Gastrocnemius medialis (tissue), 4 donors: Measurements from ENCODE around the gene FRMPD4. TPM values are rescaled to one million over a fixed set of nuclear protein-coding genes. Genes with fewer than 3 reads are reported as not detected.

Experiments used
- ATAC-seq, 2 donors: fragments of 150-250 bp; one replicate each; pipeline ENCODE4 v1.9.1; 2016
- DNase-seq, 2 donors: peaks; one replicate each; pipeline ENCODE4 v3.0.0-alpha.2; 2019
- H3K27ac ChIP-seq, 4 donors: fragments of 200-600 bp; sonication (generic); 1 replicate in 1 of 4; 2 replicates in 3 of 4; pipeline ENCODE4 v1.5.1; 2016 to 2018; ENCODE audit warnings: mild to moderate bottlenecking in 2 of 4, moderate library complexity in 1 of 4
- H3K27me3 ChIP-seq, 3 donors: fragments of 200-600 bp; sonication (generic) in 2 of 3; 1 replicate in 1 of 3; 2 replicates in 2 of 3; pipeline versions ENCODE4 v1.5.1 to v1.6.0; 2016 to 2019; ENCODE audit warnings: mild to moderate bottlenecking in 1 of 3, moderate library complexity in 1 of 3
- H3K36me3 ChIP-seq, 2 donors: fragments of 200-600 bp; sonication (generic) in 1 of 2; one replicate each; pipeline ENCODE4 v1.5.1; 2017 to 2018
- H3K4me1 ChIP-seq, 2 donors: fragments of 200-600 bp; sonication (generic) in 1 of 2; one replicate each; pipeline ENCODE4 v1.5.1; 2016 to 2017; ENCODE audit warnings: mild to moderate bottlenecking in 2 of 2
- H3K4me3 ChIP-seq, 4 donors: fragments of 200-600 bp; sonication (generic) in 3 of 4; 1 replicate in 1 of 4; 2 replicates in 3 of 4; pipeline ENCODE4 v1.5.1; 2016 to 2019; ENCODE audit warnings: mild to moderate bottlenecking in 2 of 4
- H3K9me3 ChIP-seq, 3 donors: fragments of 200-600 bp; sonication (generic) in 2 of 3; 1 replicate in 1 of 3; 2 replicates in 2 of 3; pipeline ENCODE4 v1.5.1; 2016 to 2019
- POLR2A ChIP-seq, 2 donors: fragments of 450-650 bp; IDR thresholded peaks; one replicate each; pipeline ENCODE4 v1.6.1; 2017; ENCODE audit warnings: antibody characterized with exemption in 2 of 2, mild to moderate bottlenecking in 2 of 2, moderate library complexity in 2 of 2
- in situ Hi-C, 4 donors: fragments of 200-750 bp; cut with MboI; loops; one replicate each; pipeline versions ENCODE4 v1.15.0 to v1.8.0; 2017; ENCODE audit warnings: low sequenced_read_pairs in 4 of 4
- intact Hi-C: fragments of 100-400 bp; cut with DNase I; formaldehyde crosslinking; loops from one replicate; pipeline ENCODE4 v1.15.1; 2023; ENCODE audit warnings: low total_unique reads
- total RNA-seq, 4 donors: library from RNA; depleted of rRNA; stranded (reverse); fragments of >200 nt; gene quantifications; one replicate each; pipeline versions ENCODE4 v1.1.0 to v1.2.3, GENCODE V29; 2016
- TF ChIP-seq, protein P1 (sequence below), 5 experiments: fragments of 450-650 bp in 3 of 5; fragments of 200-600 bp in 2 of 5; sonication (generic) in 2 of 5; IDR thresholded peaks in 4 of 5; conservative IDR thresholded peaks in 1 of 5; 1 replicate in 4 of 5; 2 replicates in 1 of 5; pipeline ENCODE4 v1.5.1; 2016 to 2019; ENCODE audit warnings: antibody characterized with exemption in 5 of 5, mild to moderate bottlenecking in 3 of 5, moderate library complexity in 3 of 5

Gene FRMPD4
- total RNA-seq, 4 donors from 2014 or later: 0.02 TPM; not detected in 3

- Histone ChIP-seq H3K36me3 (no peaks in the 10 kb centered on the region), H3K4me1 (no peaks in the 10 kb centered on the region), H3K4me3 (no peak overlapping the region), H3K27me3 (no peaks in the 10 kb centered on the region), H3K27ac (no peak overlapping the region), H3K9me3 (no peaks in the 10 kb centered on the region)
- TF ChIP-seq, protein P1, sequence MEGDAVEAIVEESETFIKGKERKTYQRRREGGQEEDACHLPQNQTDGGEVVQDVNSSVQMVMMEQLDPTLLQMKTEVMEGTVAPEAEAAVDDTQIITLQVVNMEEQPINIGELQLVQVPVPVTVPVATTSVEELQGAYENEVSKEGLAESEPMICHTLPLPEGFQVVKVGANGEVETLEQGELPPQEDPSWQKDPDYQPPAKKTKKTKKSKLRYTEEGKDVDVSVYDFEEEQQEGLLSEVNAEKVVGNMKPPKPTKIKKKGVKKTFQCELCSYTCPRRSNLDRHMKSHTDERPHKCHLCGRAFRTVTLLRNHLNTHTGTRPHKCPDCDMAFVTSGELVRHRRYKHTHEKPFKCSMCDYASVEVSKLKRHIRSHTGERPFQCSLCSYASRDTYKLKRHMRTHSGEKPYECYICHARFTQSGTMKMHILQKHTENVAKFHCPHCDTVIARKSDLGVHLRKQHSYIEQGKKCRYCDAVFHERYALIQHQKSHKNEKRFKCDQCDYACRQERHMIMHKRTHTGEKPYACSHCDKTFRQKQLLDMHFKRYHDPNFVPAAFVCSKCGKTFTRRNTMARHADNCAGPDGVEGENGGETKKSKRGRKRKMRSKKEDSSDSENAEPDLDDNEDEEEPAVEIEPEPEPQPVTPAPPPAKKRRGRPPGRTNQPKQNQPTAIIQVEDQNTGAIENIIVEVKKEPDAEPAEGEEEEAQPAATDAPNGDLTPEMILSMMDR (IDR thresholded peaks at IDR 0.05 in 4 of 5, conservative IDR thresholded peaks at IDR 0.05 in 1 of 5): no peak
- no peak for TF ChIP-seq POLR2A (IDR thresholded peaks at IDR 0.05)
- ATAC-seq (no peak), DNase-seq (no peak)
- in situ Hi-C loops (no loop called here), intact Hi-C loops (no loop called here)
These were observed 96.5 kb downstream of the FRMPD4 start for GRCh38 chrX:12234534-12235329.

- Histone ChIP-seq H3K27me3 (no peaks in the 10 kb centered on the region), H3K27ac (no peak overlapping the region), H3K36me3 (no peaks in the 10 kb centered on the region), H3K4me3 (no peak overlapping the region), H3K4me1 (no peaks in the 10 kb centered on the region), H3K9me3 (no peaks in the 10 kb centered on the region)
- TF ChIP-seq POLR2A (IDR thresholded peaks at IDR 0.05): no peak
- TF ChIP-seq, protein P1 (IDR thresholded peaks at IDR 0.05 in 4 of 5, conservative IDR thresholded peaks at IDR 0.05 in 1 of 5): no peak
- no peak for DNase-seq
- no peak for ATAC-seq
- in situ Hi-C loops (no loop called here), intact Hi-C loops (no loop called here)
These were observed 97.9 kb downstream of the FRMPD4 start for GRCh38 chrX:12236156-12236555.

- DNase-seq (no peak), ATAC-seq (no peak)
- TF ChIP-seq POLR2A (IDR thresholded peaks at IDR 0.05): no peak
- TF ChIP-seq, protein P1 (IDR thresholded peaks at IDR 0.05 in 4 of 5, conservative IDR thresholded peaks at IDR 0.05 in 1 of 5): no peak
- no peaks in the 10 kb centered on the region for H3K4me1 ChIP-seq
- in situ Hi-C loops (no loop called here), intact Hi-C loops (no loop called here)
- no peaks in the 10 kb centered on the region for H3K27me3 ChIP-seq
- H3K9me3 ChIP-seq: no peaks in the 10 kb centered on the region
- no peak overlapping the region for H3K4me3 ChIP-seq
- no peaks in the 10 kb centered on the region for H3K36me3 ChIP-seq
- H3K27ac ChIP-seq: no peak overlapping the region
These were observed 98.9 kb downstream of the FRMPD4 start for GRCh38 chrX:12237131-12237530.

- intact Hi-C loops: no loop called here
- ATAC-seq: no peak
- no peaks in the 10 kb centered on the region for H3K36me3 ChIP-seq
- H3K4me3 ChIP-seq: no peak overlapping the region
- H3K27me3 ChIP-seq: no peaks in the 10 kb centered on the region
- TF ChIP-seq, protein P1 (IDR thresholded peaks at IDR 0.05 in 4 of 5, conservative IDR thresholded peaks at IDR 0.05 in 1 of 5): no peak
- no peak for TF ChIP-seq POLR2A (IDR thresholded peaks at IDR 0.05)
- DNase-seq: no peak
- H3K27ac ChIP-seq: no peak overlapping the region
- H3K9me3 ChIP-seq: no peaks in the 10 kb centered on the region
- H3K4me1 ChIP-seq: no peaks in the 10 kb centered on the region
- in situ Hi-C loops: no loop called here
These were observed 99.5 kb downstream of the FRMPD4 start for GRCh38 chrX:12237771-12238170.
